HG03139 (cell line): Measurements from ENCODE around the gene SOS1.
"Not testable (repeated sequence)": the region's sequence is repeated elsewhere in the genome, so short reads cannot be mapped to it uniquely, and the experiment has no call there.

Experiments
- ATAC-seq: cut with Tn5 transposase; IDR thresholded peaks from one replicate; pipeline ENCODE4 v1.9.1; 2021; ENCODE audit not compliant: unreplicated experiment

SOS1 gene

DNA sequence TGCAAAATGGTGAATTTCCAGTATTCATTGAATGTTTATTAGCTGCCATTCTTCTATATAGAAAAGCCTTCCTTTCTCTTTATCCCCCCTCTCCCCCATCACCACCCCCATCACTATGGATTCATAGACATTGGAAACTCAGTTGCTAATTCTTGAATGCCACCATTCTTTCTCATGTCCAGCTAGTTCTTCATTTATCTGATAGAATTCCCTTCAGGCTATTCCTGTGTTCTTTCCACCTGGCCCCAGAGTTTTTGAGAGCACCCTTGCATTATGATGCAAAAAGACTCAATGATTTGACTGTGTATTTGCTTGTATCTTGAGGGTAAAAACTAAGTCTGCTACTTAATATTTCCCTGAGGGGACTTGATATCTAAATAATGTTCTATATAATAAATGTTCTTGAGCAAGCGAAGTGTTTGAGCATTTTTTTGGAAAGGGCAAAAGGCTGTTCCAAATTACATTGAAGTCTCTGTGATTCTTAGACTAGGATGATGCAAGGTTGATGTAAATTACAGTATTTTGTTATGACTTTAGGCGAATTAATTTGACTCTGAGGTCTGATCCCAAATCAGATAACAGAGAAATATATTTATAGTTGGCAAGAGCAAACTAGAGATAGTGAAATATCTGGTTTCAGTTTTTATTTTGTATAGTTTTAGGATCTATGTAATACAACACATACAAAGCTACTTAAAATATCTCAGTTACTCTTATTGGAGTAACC is 18.8 kb upstream of the SOS1 start:
- ATAC-seq: no peak

DNA sequence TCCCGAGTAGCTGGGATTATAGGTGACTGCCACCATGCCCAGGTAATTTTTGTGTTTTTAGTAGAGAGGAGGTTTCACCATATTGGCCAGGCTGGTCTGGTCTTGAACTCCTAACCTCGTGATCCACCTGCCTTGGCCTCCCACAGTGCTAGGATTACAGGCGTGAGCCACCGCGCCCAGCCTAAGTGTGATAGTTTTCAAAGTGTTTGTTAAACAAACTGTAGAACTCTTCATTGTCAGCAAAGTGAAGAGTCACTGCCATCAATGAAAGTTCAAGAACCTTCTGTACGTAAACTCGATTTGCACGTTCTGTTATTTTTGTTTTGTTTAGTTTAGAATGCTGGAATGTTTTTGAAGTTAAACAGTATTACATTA is 18.0 kb upstream of the SOS1 start:
- ATAC-seq: no peak

DNA sequence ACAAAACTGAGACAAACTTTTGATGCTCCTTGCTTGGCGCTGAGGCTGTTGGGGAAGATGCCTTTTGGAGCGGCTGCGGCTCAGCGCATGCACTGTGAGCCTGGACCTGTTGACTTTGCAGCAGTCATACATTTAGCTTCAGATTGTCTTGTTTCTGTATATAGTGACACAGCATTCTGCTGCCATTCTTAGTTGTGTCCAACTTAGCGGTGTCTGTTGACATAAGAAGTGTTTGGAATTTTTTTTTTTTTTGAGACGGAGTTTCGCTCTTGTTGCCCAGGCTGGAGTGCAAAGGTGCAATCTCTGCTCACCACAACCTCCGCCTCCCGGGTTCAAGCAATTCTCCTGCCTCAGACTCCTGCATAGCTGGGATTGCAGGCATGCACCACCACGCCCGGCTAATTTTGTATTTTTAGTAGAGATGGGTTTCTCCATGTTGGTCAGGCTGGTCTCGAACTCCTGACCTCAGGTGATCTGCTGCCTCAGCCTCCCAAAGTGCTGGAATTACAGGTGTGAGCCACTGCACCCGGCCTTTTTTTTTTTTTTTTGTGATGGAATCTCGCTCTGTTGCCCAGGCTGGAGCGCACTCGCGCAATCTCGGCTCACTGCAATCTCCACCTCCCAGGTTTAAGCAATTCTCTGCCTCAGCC is 17.5 kb upstream of the SOS1 start:
- not testable (repeated sequence) for ATAC-seq

DNA sequence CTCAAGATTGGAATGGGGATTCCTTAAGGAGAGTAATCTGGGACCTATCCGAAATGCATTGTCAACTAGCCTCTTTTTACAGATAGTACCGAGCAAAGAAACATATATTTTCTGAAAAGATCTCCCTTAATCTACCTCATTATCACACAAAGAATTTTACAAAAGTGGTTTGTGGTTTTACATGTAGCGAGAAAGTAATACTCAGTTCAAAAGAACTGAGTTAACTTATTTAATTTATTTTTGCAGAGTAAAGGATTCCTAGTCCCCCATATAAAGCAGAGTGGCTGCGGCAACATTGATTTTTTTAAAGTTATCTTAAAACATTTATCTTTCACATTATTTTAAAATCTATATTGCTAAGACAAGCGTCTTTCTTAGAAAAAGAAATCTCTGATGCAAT is 15.9 kb upstream of the SOS1 start:
- ATAC-seq: no peak

DNA sequence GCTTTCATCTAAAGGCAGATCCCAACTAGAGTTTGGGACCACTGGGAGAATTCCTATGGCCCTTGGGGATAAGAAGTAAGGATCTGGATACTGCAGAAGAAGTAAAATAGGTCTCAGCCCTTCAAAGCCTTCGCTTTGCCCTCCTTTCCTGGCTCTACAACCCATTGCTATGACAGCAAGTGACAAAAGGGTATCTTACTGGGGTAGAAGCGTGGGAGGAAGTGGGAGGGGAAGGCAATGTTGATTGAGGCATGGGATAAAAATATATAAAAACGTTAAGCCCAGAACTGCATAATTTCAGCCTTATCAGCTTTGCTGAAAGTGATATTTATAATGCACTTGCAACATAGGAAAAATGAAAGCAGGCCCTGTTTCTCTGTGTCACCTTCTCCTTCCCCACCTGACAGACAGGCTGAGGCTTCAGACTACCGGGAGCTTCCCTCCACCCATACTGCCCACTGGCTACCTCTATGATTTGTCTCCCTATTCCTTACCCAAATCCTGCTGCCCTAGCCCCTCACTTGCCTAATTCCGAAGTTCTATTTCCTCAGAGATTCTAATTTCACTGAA is 14.9 kb upstream of the SOS1 start:
- no peak for ATAC-seq

DNA sequence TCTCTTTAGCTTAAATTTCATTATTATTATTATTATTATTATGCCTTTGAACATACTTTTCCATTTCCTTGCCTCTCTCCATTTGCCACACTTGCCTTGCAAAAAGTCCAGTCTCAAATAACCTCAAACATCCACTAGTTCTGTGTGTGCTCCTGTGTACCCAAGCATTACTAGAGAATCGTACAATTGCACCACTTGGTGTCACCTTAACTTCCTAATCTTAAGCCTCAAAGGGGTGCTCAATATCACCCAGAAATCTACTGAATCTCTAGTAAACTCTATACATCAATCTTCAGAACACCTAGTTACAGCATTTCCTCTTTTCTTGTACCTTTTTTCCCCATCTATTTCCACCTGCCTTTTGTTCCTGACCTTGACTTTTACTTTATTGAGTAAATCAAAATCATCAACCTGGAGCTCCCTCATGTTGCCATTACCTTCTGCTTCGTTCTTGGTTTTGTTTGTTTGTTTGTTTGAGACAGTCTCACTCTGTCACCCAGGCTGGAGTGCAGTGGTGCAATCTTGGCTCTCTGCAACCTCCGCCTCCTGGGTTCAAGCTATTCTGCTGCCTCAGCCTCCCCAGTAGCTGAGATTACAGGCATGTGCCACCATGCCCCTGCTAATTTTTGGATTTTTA is 12.5 kb upstream of the SOS1 start:
- ATAC-seq: no peak

DNA sequence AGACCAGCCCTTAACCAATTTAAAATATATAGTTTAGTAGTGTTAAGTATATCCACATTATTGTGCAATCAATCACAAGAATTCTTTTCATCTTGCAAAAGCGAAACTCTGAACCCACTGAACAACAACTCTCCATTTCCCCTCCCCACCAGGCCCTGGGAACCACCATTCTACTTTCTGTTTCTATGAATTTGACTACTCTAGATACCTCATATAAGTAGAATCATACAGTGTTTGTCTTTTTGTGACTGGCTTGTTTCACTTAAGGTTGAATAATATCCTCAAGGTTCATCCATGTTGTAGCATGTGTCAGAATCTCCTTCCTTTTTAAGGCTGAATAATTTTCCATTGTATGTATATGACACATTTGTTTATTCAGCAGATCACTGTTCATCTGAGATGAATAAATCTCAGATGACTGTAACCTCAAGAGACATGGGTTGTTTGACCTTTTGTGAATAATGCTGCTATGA is 8.1 kb upstream of the SOS1 start:
- peak; percentile 45 for ATAC-seq

DNA sequence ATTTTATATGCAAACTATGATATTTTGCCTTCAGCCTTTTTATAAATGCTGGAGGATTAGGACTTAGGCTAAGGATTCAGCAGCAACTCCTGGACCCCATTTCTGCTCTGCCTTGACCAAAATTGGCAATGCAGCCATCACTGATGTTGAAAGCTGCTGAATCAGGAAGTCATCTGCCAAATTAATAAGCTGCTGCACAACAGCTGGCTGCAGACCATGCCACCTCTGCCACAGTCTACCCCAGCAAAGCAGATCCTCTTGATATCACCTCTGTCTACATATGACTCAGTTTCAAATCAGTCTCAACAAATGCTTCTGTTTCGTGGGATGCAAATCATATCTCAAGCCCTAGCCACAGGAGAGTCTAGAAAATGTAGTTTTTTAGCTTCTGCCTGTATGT is 7.1 kb upstream of the SOS1 start:
- ATAC-seq: peak; percentile 34

DNA sequence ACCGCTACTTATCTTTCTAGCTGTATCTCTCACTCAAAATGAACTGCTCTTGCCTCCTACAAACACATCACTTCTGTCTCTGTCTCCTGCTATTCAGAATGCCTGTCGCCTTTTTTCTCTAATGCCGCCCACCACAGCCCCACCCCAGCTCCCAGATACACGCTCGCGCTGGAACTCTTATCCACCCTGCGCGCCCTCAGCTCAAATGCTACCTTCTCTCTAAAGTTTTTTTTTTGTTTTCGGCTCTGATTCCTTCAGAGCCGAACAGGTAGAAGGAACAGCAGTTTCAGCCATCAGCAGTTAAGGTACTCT is 3.9 kb upstream of the SOS1 start:
- no peak for ATAC-seq

DNA sequence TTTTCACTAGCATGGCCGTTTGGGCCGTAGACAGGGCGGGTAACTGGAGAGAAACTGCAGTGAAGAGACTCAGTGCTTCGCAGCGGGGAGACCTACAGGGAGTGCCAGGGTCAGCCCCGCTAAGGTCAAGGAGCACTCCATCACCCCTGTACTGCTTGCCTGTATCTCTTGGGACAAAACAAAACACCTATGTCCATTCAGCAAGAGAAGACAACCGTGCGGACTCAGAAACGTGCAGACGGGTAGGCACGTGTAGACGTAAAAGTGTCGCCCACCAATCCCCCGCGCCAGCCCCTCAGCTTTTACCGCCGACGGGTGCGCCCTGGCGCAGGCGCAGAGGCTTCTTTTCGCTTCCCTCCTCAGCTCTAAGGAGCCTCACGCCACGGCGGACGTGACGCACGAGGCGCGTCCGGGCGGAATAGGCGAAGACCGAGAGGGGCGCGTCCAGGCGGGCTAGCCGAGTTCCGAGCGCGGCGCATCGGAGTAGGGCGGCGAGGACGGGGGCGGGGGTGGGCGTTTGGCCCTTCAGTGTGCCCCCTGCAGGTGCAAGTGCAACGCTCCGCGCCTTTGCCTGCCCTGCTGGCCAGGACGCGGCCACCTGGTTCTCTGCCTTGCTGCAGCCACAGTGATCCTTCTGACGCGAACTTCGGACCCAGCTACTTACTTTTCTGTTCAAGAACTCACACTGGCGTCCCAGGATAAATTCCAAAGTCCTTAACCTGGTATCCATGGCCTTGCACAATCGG is 3.3 kb upstream of the SOS1 start:
- ATAC-seq: peak; percentile 55

DNA sequence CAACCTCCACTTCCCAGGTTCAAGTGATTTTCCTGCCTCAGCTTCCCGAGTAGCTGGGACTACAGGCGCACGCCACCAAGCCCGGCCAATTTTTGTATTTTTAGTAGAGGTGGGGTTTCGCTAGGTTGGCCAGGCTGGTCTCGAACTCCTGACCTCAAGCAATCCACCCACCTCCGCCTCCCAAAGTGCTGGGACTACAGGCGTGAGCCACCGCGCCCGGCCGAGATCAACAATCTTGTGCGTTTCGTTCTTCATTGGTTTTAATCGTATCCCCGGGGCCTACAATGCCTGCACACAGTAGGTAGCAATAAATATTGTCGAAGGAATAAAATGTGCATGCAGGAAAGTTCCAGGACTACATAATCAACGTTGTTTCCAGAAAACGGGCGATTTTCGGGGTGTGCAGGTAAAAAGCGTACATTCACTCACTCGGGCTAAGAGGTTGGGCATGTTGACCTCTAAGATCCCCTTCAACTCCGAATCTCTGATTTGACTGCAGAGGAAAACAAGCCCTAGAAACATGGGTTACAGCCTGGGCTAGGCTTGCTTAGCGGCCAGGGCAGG is 2.7 kb upstream of the SOS1 start:
- no peak for ATAC-seq

DNA sequence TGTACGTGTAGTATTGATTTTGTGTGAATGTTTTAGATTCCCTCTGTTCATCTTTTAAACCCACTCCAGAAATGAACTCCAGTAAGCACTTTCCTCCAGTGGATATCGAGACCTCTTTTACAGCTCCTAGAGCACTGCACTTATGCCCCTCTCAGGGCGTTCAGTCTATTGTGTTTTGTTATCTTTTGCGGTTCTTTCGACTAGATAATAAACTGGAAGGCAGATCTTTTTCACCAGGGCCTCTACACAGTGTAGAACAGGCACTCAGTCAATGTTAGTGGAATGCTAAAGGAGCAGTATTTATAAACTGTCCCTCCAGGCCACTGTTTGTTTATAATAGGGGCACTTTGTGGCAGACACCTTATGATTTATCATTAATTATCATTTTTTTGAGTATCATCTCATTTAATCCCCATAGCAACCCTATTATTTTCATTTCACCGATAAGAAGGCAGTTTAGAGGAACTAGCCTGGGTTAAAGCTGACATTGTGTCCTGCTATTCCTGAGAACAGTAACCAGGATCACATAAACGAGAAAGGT is 742 bp upstream of the SOS1 start:
- no peak for ATAC-seq

DNA sequence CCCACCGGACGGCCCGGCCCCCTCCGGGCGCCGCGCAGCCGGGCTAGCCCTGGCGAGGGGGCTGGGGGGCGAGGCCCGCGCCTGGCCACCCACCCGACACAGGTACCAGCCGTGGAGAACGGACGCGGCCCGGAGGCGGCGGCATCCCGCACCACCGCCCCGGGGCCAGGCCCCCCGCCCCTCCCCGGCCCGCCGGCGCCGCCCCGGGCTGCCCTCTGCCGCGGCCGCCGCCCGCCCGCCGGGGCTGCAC is 405 bp downstream of the SOS1 start:
- ATAC-seq: peak; percentile 10

DNA sequence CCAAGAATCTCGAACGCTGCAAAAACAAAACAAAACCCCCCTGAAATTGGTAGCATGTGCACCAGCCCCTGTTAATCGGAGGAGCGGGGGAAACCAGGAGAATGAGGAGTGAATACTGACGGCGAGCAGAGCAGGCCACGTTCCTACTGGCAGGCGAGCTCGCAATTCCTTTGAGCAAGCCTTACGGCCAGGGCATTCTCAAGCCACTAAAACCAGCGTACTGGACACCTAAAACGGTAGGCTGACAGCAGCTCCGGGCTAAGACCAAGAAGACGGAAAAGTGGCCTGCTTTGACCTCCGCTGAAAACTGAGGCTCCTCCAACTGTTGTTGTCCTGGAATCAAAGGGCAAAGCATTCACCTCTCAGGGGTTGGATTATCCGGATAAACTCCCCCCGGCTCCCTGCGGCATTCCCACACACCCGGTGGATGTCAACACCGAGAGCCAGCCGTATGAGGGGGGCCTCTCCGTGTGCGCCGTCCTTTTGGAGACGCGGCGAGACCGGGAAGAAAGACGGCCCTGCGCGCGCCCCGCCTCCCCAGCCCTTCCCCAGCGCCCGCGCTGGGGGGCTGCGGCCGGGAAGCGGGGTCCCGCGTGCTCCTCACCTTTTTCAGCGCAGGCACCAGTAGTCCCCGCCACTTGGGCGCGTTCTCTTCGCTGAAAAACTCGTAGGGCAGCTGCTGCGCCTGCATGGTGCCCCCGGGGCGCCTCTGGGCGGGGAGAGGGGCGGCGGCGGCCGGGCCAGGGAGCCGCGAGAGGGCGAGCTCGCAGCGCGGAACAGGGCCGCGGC is 925 bp downstream of the SOS1 start:
- ATAC-seq: peak; percentile 36

DNA sequence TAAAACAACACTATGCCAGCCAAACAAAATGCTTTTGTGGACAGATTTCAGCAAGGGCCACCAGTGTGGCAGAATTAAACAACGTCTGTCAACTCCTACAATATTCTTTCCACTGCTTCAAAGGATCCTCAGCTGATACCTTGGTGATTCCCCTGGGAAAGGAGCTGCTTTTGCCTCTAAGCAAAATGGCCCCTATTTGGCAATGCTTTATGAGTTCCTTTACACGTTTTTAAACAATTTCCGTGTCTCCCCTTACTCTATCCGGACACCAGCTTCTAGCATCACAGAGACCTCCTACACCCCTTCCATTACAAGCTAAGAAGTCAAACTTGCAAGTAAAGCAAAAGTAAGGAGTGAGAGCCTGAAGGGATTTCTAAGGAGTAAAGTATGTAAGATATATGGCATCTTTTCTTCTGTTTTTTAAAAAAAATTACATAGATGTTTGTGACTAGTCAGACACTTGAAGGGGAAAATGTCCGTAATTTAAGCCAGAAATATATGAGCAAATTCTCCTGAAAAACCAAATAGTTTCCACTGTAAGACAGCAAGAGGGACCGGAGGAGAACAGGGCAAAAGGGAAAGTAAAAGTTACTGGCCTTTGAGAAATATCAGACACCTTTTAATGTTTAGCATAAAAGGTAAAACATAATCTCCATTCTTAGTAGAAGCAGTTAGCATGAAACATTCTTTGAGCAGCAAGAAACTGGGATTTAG is 1.9 kb downstream of the SOS1 start:
- ATAC-seq: no peak

DNA sequence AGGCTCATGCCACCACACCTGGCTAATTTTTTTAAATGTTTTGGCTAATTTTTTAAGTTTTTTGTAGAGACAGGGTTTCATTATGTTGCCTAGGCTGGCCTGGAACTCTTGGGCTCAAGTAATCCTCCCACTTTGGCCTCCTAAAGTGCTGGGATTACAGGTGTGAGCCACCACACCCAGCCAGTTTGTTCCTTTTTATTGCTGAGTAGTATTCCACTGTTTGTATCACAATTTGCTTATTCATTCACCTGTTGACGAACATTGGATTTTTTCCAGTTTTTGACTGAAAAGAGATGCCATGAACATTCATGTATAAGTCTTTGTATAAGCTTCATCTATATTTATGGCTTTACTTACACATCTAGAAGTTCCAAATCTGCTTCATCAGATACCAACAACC is 5.3 kb downstream of the SOS1 start:
- no peak for ATAC-seq

DNA sequence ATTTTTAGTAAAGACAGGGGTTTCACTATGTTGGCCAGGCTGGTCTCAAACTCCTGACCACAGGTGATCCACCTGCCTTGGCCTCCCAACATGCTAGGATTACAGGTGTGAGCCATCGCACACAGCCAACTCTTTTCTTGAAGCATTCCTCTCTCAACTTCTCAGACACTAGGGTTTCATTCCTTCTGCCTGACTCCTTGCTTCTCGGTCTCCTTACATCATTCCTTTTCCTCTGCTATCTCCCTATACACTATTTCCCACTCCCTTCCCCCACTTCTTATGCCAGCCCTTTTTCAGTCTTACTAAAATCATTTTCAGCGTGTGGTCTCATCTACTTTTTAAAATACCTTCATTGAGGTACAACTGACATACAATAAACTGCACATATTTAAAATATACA is 6.1 kb downstream of the SOS1 start:
- ATAC-seq: no peak

DNA sequence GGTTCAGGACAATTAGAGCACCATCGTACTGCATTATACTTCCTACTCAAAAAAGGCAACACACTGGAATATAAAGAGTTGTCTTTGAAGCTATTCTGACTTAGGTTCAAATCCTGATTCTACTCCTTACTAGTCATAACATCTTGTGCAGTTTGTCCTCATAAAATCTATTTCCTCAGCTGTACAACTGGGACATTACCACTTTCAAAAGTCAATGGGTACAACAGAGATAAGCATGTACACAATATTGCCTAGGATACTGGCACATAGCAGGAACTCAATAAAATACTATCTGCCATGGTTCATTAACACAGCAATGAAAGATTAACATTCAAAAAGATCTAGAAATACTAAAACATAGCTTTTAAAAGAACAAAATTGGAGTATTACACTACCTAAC is 11.3 kb downstream of the SOS1 start:
- no peak for ATAC-seq

DNA sequence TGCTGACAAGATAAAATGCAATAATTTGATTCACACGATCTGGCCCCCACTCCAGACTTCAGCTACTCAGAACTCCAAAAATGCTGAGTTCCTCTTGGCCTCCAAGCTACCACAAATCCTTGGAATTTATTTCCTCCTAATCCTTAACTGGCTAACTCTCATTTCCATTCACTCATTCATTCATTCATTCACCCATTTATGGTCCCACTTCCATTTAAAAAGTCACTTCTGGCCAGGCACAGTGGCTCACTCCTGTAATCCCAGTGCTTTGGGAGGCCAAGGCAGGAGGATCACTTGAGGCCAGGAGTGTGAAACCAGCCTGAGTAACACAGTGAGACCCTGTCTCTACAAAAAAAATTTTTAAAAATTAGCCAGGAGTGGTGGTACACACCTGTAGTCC is 12.5 kb downstream of the SOS1 start:
- no peak for ATAC-seq
